Naive B cell (primary cell): ENCODE data around the gene CPSF4L. TPM values are rescaled to one million over a fixed set of nuclear protein-coding genes. Genes with fewer than 3 reads are reported as not detected.

Source experiments
- ATAC-seq, 2 donors: fragments of 150-1000 bp; cut with Tn5 transposase; 2 replicates each; pipeline ENCODE4 v1.10.0; 2021; ENCODE audit warnings: low read depth in 2 of 2, mild to moderate bottlenecking in 2 of 2, moderate library complexity in 2 of 2
- DNase-seq: peaks from one replicate; pipeline ENCODE4 v3.0.0; 2022
- H3K27ac Mint-ChIP-seq, 6 donors: one replicate each; pipeline ENCODE4 v1.8.0; 2020 to 2022; ENCODE audit warnings: mild to moderate bottlenecking in 6 of 6, mixed read lengths in 6 of 6, moderate library complexity in 5 of 6, inconsistent platforms in 2 of 6
- H3K27me3 Mint-ChIP-seq, 3 donors: one replicate each; pipeline ENCODE4 v1.8.0; 2021 to 2022; ENCODE audit warnings: mixed read lengths in 3 of 3, mild to moderate bottlenecking in 1 of 3
- H3K36me3 Mint-ChIP-seq, 2 donors: one replicate each; pipeline ENCODE4 v1.8.0; 2020 to 2022; ENCODE audit warnings: mixed read lengths in 2 of 2, inconsistent platforms in 1 of 2, mild to moderate bottlenecking in 1 of 2
- H3K4me1 Mint-ChIP-seq, 3 donors: one replicate each; pipeline ENCODE4 v1.8.0; 2020 to 2022; ENCODE audit warnings: mixed read lengths in 3 of 3, inconsistent platforms in 1 of 3, mild to moderate bottlenecking in 1 of 3, moderate library complexity in 1 of 3
- H3K4me3 Mint-ChIP-seq, 8 donors: one replicate each; pipeline ENCODE4 v1.8.0; 2020 to 2022; ENCODE audit warnings: mild to moderate bottlenecking in 8 of 8, mixed read lengths in 8 of 8, moderate library complexity in 8 of 8, inconsistent platforms in 2 of 8
- H3K9me3 Mint-ChIP-seq, 7 donors: one replicate each; pipeline ENCODE4 v1.8.0; 2020 to 2022; ENCODE audit warnings: mixed read lengths in 7 of 7, mild to moderate bottlenecking in 5 of 7, inconsistent platforms in 2 of 7, moderate library complexity in 1 of 7
- polyA plus RNA-seq, 6 donors: library from polyadenylated mRNA; unstranded; fragments of 300-500 nt; fragmentation: Illumina TruSeq; gene quantifications; one replicate each; pipeline ENCODE4 v1.2.3, GENCODE V29; 2021; ENCODE audit warnings: low read depth in 6 of 6

Gene CPSF4L
- polyA plus RNA-seq, 6 donors from 2014 or later = not detected

DNA sequence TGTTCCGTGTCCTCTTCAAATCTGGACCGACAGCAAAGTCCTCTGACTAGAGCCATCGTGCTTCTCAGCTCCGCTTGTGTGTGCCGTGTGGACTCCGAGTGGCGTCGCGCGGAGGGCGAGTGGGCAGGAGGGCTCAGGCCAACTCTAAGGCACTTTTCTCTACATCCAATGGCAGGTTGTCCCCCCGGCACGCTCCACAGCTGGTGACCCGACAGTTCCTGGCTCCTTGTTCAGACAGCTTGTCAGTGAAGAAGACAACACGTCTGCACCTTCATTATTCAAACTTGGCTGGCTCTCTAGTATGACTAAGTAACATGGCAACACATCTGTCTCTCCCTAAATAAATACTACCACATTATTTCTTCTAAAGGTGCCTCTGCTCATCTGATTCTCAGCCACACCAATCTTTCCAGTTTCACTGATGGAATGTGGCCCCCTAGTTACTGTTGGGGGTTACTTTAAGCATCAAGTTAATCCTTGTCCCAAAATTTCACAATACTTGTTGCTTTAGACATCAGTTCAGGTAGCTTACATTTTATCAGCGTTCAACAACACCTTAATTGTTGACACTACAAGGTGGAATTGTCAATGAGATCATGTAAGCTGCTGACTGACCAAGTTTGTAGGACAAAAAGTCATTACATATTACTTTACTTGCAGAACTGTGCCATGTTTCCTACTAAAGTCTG lies 53.4 kb downstream of the CPSF4L start:
- no peak overlapping the region for H3K4me3 Mint-ChIP-seq
- ATAC-seq = no peak
- H3K4me1 Mint-ChIP-seq = peaks cover 0 to 5% (median 0%) of the 10 kb centered on the region in 3 donors

GRCh38 chr17:73205459-73205961 lies 56.2 kb downstream of the CPSF4L start:
- Mint-ChIP-seq H3K27me3 (no peaks in the 10 kb centered on the region), H3K9me3 (no peaks in the 10 kb centered on the region), H3K27ac (peak overlapping the region in 1 of 6 donors; percentile 28), H3K36me3 (peaks cover 17% of the 10 kb centered on the region in 2 donors), H3K4me1 (peaks cover 0 to 8% (median 7%) of the 10 kb centered on the region in 3 donors), H3K4me3 (peak overlapping the region in 1 of 8 donors; percentile 29)
- DNase-seq = no peak
- no peak for ATAC-seq

More for the DNA sequence above, 53.4 kb downstream of the CPSF4L start:
- DNase-seq = no peak
- Mint-ChIP-seq H3K27me3 (no peaks in the 10 kb centered on the region), H3K9me3 (no peaks in the 10 kb centered on the region), H3K36me3 (peaks cover 8 to 16% of the 10 kb centered on the region in 2 donors), H3K27ac (peak overlapping the region in 3 of 6 donors; percentile 15 to 65 (median 63))

DNA sequence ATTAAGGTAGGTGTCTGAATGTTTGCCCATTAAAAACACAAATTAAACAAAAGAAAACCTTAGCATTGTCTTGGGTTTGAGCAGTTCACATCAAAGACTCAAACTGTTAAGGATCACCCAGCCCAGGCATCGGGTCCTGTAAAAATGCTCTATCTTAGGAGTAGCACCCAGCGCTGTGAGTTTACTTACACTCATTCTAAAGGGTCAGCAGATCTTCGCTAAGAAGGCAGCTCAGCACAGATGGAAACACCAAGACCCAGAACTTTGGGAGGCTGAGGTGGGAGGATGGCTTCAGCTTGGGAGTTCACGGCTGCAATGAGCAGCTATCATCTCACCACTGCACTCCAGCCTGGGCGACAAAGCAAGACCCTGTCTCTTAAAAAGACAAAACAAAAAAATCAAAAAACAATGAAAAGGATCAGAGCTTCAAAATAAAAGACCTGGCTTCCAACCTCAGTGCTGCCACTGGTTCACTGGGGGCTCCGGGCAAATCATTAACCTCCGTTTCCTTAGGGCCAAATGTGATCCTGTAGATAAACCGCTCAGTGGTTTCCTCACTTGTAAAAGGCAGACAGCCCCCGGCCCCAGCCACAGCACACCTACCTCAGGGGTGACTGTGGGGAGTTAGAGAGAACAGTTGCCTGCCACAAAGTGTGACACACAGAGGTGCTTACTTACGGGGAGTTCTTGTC lies 57.7 kb downstream of the CPSF4L start:
- Mint-ChIP-seq H3K9me3 (no peaks in the 10 kb centered on the region), H3K4me1 (peaks cover 0 to 8% (median 7%) of the 10 kb centered on the region in 3 donors), H3K36me3 (peaks cover 21 to 29% of the 10 kb centered on the region in 2 donors), H3K27ac (peak overlapping the region in 2 of 6 donors; percentile 34 to 87), H3K4me3 (no peak overlapping the region), H3K27me3 (no peaks in the 10 kb centered on the region)
- ATAC-seq (no peak), DNase-seq (no peak)

DNA sequence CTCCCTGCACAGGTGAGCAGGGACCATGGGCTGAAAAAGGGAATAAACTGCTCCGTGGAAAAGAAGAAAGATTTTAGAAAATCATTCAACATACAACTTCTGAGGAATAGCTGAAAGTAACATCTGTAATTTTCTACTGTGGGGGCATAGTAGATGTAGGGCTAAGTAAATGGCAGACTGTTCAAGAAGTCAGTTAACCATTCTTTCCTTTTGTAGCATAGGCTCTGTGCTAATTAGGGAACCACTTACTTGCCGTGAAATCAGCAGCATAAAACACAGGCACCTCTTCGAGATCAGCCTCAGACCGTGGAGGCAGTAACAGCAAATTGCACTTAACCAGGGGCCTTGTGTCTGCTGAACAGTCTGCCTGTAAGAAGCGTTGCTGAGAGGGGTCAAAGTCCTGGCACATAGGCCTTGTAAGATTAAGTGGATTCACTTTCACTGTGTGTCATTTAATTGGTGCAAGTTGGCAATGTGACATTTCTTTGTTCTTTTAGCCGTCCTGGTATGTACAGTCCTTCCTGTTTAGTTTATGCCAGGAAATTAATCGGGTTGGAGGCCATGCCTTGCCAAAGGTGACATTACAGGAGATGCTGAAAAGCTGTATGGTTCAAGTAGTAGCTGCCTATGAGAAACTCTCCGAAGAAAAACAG lies 58.4 kb downstream of the CPSF4L start:
- H3K36me3 Mint-ChIP-seq = peaks cover 18 to 28% of the 10 kb centered on the region in 2 donors
- peaks cover 0 to 10% (median 8%) of the 10 kb centered on the region in 3 donors for H3K4me1 Mint-ChIP-seq
- no peak for DNase-seq
- H3K9me3 Mint-ChIP-seq = no peaks in the 10 kb centered on the region
- no peaks in the 10 kb centered on the region for H3K27me3 Mint-ChIP-seq
- ATAC-seq = no peak
- H3K27ac Mint-ChIP-seq = peak overlapping the region in 3 of 6 donors; percentile 34 to 87 (median 54)
- no peak overlapping the region for H3K4me3 Mint-ChIP-seq

DNA sequence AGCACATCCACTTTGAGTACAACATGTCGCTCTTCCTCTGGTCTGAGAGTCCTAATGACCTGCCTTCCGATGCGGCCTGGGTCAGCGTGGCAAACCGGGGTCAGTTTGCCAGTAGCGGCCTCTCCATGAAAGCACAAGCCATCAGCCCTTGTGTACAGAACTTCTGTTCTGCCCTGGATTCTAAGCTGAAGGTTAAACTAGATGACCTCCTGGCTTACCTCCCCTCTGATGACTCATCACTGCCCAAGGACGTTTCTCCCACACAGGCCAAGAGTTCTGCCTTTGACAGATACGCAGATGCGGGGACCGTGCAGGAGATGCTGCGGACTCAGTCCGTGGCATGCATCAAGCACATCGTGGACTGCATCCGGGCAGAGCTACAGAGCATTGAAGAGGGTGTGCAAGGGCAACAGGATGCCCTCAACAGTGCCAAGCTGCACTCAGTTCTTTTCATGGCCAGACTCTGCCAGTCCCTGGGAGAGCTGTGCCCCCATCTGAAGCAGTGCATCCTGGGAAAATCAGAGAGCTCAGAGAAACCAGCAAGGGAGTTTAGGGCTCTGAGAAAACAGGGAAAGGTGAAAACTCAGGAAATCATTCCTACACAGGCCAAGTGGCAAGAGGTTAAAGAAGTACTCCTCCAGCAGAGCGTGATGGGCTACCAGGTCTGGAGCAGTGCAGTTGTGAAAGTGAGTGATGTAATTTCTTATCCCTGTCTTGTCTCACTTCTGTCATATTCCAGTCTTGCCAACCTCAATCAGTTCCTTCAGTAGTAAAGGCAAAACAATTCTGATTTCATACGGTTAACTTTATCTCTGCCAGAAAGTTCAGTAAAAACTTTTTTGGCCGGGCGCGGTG lies 60.2 kb downstream of the CPSF4L start:
- Mint-ChIP-seq H3K27ac (peak overlapping the region in 2 of 6 donors; percentile 44 to 63), H3K36me3 (peaks cover 21 to 41% of the 10 kb centered on the region in 2 donors), H3K27me3 (no peaks in the 10 kb centered on the region), H3K4me3 (no peak overlapping the region), H3K4me1 (peaks cover 5 to 22% (median 14%) of the 10 kb centered on the region in 3 donors), H3K9me3 (no peaks in the 10 kb centered on the region)
- DNase-seq = no peak
- no peak for ATAC-seq

- Mint-ChIP-seq H3K9me3 (no peaks in the 10 kb centered on the region), H3K36me3 (peaks cover 21 to 42% of the 10 kb centered on the region in 2 donors), H3K27ac (no peak overlapping the region), H3K4me3 (no peak overlapping the region), H3K27me3 (no peaks in the 10 kb centered on the region), H3K4me1 (peaks cover 5 to 22% (median 14%) of the 10 kb centered on the region in 3 donors)
- no peak for ATAC-seq
- DNase-seq = no peak
These were observed 61.2 kb downstream of the CPSF4L start for GRCh38 chr17:73200476-73200875.

GRCh38 chr17:73199751-73200317 lies 61.8 kb downstream of the CPSF4L start:
- no peak for ATAC-seq
- H3K4me3 Mint-ChIP-seq = no peak overlapping the region
- no peak for DNase-seq
- H3K4me1 Mint-ChIP-seq = peaks cover 5 to 22% (median 17%) of the 10 kb centered on the region in 3 donors
- no peaks in the 10 kb centered on the region for H3K9me3 Mint-ChIP-seq
- H3K27ac Mint-ChIP-seq = peak overlapping the region in 1 of 6 donors; percentile 28
- H3K36me3 Mint-ChIP-seq = peaks cover 21 to 42% of the 10 kb centered on the region in 2 donors
- H3K27me3 Mint-ChIP-seq = no peaks in the 10 kb centered on the region

GRCh38 chr17:73198930-73199260 lies 62.8 kb downstream of the CPSF4L start:
- DNase-seq = no peak
- peaks cover 6 to 28% (median 21%) of the 10 kb centered on the region in 3 donors for H3K4me1 Mint-ChIP-seq
- peaks cover 21 to 42% of the 10 kb centered on the region in 2 donors for H3K36me3 Mint-ChIP-seq
- no peaks in the 10 kb centered on the region for H3K27me3 Mint-ChIP-seq
- ATAC-seq = no peak
- peak overlapping the region in 1 of 6 donors; percentile 80 for H3K27ac Mint-ChIP-seq
- no peak overlapping the region for H3K4me3 Mint-ChIP-seq
- no peaks in the 10 kb centered on the region for H3K9me3 Mint-ChIP-seq

Other genes with a start within 250 kb of the CPSF4L start
- gene SLC39A11, start 169.2 kb downstream of the CPSF4L start, polyA plus RNA-seq = 10 to 100 TPM in 5 of 6 donors, 1 to 10 TPM in 1; 8.5 to 15.2 (median 12.1) TPM
- under 1 TPM in 1 of 6 donors, not detected in 5; 0.08 TPM for gene SSTR2, start 96.9 kb downstream of the CPSF4L start, polyA plus RNA-seq
- gene COG1, start 68.8 kb downstream of the CPSF4L start, polyA plus RNA-seq = 10 to 100 TPM in 4 of 6 donors, 1 to 10 TPM in 2; 3.9 to 19.9 (median 14.9) TPM
- under 1 TPM in 4 of 6 donors, not detected in 2; 0.09 to 0.21 (median 0.12) TPM for gene CDC42EP4, start 50.1 kb upstream of the CPSF4L start, polyA plus RNA-seq